Bronchial epithelial cell (primary cell): ENCODE measurements around the gene C1orf210. TPM values are rescaled to one million over a fixed set of nuclear protein-coding genes. Genes with fewer than 3 reads are reported as not detected.

ENCODE experiments used
- DNase-seq: peaks from one replicate; pipeline ENCODE4 v3.0.0-alpha.2; 2010; ENCODE audit warnings: low read depth
- FAIRE-seq: peaks from 2 replicates; lab custom pipeline; 2011; peaks lifted over from hg19 to GRCh38; lab: Jason Lieb, UNC
- H3K27me3 ChIP-seq: 2 replicates; pipeline ENCODE4 v1.5.1; 2011; ENCODE audit warnings: low read length; ENCODE audit not compliant: control insufficient read depth, insufficient read depth
- H3K36me3 ChIP-seq: 2 replicates; pipeline ENCODE4 v1.5.1; 2011; ENCODE audit warnings: low read length; ENCODE audit not compliant: control insufficient read depth, insufficient read depth
- H3K4me3 ChIP-seq: 2 replicates; pipeline ENCODE4 v1.5.1; 2011; ENCODE audit warnings: mild to moderate bottlenecking, low read depth, low read length, control low read depth
- CTCF ChIP-seq: IDR thresholded peaks from 2 replicates; pipeline ENCODE4 v1.5.1; 2011; ENCODE audit warnings: mild to moderate bottlenecking, moderate library complexity, low read length, control low read depth, inconsistent platforms; ENCODE audit not compliant: insufficient read depth, severe bottlenecking
- total RNA-seq: library from RNA; depleted of rRNA; stranded (reverse); fragments of >200 nt; gene quantifications from 2 replicates; pipeline ENCODE4 v1.2.1, GENCODE V29; 2014

The C1orf210 gene
- total RNA-seq, 1 donor from 2014 or later, result 3.4 TPM

GRCh38 chr1:43258370-43258769, 27.0 kb downstream of the C1orf210 start:
- no peak for FAIRE-seq
- TF ChIP-seq CTCF, result no peak

GRCh38 chr1:43256675-43257570, 28.5 kb downstream of the C1orf210 start:
- DNase-seq (peak; percentile 43), FAIRE-seq (no peak)
- Histone ChIP-seq H3K4me3 (no peak overlapping the region), H3K36me3 (no peaks in the 10 kb centered on the region), H3K27me3 (peaks cover 1% of the 10 kb centered on the region)
- no peak for TF ChIP-seq CTCF

More at GRCh38 chr1:43258370-43258769, 27.0 kb downstream of the C1orf210 start:
- no peak for DNase-seq
- Histone ChIP-seq H3K4me3 (no peak overlapping the region), H3K36me3 (no peaks in the 10 kb centered on the region), H3K27me3 (no peaks in the 10 kb centered on the region)

- no peak for TF ChIP-seq CTCF
- peaks cover 1% of the 10 kb centered on the region for H3K27me3 ChIP-seq
- H3K4me3 ChIP-seq, result no peak overlapping the region
- DNase-seq, result no peak
- FAIRE-seq, result no peak
- no peaks in the 10 kb centered on the region for H3K36me3 ChIP-seq
Observed at GRCh38 chr1:43255438-43256210, 29.8 kb downstream of the C1orf210 start.

GRCh38 chr1:43253876-43254275, 31.5 kb downstream of the C1orf210 start:
- no peak overlapping the region for H3K4me3 ChIP-seq
- no peak for FAIRE-seq
- H3K36me3 ChIP-seq, result no peaks in the 10 kb centered on the region
- peaks cover 1% of the 10 kb centered on the region for H3K27me3 ChIP-seq
- no peak for TF ChIP-seq CTCF
- no peak for DNase-seq

- FAIRE-seq, result no peak
- Histone ChIP-seq H3K4me3 (no peak overlapping the region), H3K36me3 (no peaks in the 10 kb centered on the region), H3K27me3 (peaks cover 1% of the 10 kb centered on the region)
- TF ChIP-seq CTCF, result no peak
- no peak for DNase-seq
Observed at GRCh38 chr1:43253173-43253572, 32.2 kb downstream of the C1orf210 start.
